ENCODE results near the gene PVALB.

PVALB gene

GRCh38 chr22:36811094-36811800 lies 5.6 kb downstream of the PVALB start:
- DNase-seq = no peak

- DNase-seq = no peak
These were observed 7.5 kb downstream of the PVALB start for GRCh38 chr22:36809351-36809750.

DNA sequence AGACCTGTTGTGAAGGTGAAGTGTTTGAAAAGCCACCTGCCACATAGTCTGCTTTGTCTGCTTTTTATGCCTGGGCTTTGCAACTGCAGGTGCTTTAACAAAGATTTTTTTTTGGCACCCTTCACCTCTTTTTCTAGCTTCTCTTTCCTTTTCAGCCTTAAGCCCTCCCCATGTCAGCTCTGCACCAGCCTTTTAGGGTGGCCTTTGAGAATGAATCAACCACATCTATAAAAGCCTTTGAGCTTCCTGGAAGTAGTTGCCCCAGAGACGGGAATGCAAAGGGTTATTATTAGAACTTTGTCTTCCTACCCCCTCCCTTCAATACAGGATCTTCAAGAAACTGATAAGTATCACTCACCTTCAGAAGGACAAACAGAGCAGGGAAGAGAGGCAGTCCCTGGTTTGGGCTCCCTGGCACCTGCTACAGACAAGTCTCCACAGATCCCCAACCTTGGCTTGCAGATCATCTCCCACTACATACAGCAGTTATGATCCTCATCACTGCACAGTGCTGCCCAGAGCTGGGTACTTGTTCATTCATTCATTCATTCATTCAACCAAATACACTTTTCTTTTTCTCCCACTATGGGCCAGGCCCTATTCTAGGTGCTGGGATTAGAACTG lies 8.0 kb downstream of the PVALB start:
- no peak for DNase-seq

GRCh38 chr22:36807627-36808026 lies 9.2 kb downstream of the PVALB start:
- no peak for DNase-seq

- no peak for DNase-seq
These were observed 10.0 kb downstream of the PVALB start for GRCh38 chr22:36806835-36807234.

GRCh38 chr22:36803358-36803757 lies 13.5 kb downstream of the PVALB start:
- DNase-seq = no peak

GRCh38 chr22:36798674-36799066 lies 18.2 kb downstream of the PVALB start:
- DNase-seq = no peak

DNA sequence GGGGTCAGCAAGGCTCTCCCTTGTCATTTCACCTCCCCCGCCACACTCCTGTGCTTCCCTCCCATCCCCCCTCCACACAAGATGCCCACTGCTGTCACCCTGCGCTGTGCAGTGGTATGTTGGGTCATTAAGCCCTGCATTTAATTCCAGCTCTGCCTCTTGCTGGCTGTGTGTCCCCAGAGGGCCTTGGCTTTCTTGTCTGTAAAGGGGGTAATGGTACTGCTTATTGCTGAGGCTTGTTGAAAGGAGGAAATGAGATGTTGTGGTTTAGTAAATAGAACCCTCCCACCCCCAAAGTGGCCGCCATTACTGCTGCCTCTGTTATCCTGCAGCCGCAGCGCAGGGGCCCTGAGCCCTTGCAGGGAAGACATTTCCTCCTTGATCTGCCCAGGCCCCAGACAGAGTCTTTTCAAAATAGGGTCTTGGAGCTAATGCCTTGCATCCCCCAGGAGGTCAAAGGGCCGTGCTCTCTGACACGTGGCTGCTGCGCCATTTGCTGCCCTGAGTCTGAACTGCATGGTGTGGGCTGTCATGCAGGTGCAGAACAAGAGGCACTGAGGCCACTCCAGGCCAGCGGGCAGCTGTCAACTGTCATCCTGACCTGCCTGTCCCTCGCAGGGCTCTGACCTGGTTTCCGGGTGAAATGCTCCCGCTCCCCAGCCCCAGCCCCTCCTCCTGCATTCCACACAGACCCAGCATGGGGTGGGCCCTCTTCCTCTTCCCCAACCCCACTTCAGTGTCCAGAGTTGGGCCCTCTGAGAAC lies 18.7 kb downstream of the PVALB start:
- DNase-seq = no peak

- DNase-seq = no peak
These were observed 19.5 kb downstream of the PVALB start for GRCh38 chr22:36797374-36797773.

- DNase-seq = no peak
These were observed 20.2 kb downstream of the PVALB start for GRCh38 chr22:36796552-36797175.

DNA sequence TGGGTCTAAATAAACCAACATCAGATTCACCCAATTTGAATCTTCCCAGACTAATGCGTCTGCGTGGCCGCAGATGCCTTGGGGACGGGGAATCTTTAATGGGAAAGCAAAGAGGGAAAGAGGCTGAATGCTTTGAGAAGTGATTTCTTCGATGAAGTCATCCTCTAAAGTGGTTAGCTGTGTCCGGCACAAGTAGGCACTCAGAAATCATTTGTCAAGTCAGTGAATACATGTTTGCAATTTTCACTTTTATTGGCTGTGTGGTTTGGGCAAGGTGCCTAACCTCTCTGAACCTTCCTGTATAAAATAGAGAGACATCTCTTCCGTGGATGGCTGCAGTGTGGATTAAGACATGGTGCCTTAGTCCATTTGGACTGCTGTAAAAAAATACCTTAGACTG lies 21.2 kb downstream of the PVALB start:
- no peak for DNase-seq

GRCh38 chr22:36790648-36791047 lies 26.2 kb downstream of the PVALB start:
- DNase-seq = no peak

GRCh38 chr22:36787204-36787988 lies 29.4 kb downstream of the PVALB start:
- no peak for DNase-seq

- no peak for DNase-seq
These were observed 33.1 kb downstream of the PVALB start for GRCh38 chr22:36783743-36784142.

- peak; percentile 88 for DNase-seq
These were observed 34.9 kb downstream of the PVALB start for GRCh38 chr22:36781656-36782627.

DNA sequence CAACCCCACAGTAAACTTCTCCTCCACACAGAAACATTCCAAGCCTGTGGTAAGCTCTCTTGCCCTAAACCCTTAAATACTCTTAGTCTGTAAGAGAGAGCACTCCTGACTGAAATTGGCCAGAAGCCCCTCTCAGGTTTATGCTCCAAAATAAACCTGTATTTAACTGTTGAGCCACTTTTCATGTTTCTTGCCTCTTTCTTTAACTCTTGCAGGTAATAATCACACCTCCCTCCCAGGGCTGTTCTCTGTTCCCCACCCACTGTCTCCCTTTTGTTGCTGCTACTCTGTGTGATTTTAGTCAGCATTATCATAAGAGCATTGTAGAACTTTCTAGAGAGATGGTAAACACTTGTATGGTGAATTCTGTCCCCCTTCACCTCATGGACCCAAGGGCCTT lies 38.8 kb downstream of the PVALB start:
- DNase-seq = no peak

DNA sequence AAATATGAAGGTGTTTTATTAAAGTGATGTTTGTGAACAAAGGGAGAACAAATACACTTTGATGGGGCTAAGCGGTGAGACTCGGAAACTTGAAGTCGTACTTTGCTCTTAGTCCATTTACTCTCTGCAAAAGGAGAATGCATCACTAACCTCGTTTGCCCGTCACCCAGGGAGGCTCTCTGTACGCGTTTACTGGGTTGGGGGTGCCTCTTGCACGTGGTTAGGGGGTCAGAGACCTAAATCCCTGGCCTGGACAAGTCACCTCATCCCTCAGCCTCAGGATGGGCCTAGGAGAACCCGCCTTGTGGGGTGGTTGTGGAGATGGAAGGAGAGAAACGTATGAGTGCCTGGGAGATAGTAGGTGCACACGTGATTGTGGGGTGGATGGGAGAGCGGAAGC lies 40.1 kb downstream of the PVALB start:
- DNase-seq = no peak

DNA sequence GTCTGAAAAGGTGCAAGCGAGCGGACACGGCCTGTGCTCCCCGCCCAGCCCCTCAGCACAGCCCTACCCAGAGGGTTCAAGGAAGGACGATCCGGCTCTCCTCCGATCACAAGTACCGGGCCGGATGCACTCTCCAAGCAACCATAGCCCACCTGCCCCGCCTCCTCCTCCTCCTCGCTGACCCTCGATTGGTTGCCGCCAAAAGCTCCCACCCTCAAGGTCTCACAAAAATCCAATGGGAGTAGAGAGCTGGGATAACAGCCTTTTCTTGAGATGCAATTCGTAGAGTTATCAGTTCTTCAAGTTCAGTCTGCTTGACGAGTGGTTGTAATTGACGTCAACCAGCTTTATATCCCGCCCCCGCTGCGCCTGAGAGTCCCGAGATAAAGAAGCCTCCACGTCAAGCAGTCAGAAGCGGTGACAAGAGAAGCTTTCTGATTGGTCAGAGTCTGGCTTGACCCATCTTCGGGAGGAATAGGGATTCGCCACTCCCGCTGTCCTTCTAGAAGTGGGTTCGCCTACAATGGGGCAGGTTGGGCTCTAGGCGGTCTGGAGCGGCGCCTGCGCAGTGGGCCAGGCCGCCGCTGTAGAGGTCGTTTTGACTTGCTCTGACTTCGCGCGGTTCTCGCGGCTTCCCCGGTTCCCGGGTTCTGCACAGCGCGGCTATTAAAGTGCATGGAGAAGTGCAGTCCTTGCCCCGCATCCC lies 40.7 kb downstream of the PVALB start, which contains the start of gene IFT27:
Gene IFT27 (minus strand): TSS at position 156 of the 706 bp plus-strand sequence. CDS start 412 bp downstream, outside the sequence.
- DNase-seq = peak; percentile 96

DNA sequence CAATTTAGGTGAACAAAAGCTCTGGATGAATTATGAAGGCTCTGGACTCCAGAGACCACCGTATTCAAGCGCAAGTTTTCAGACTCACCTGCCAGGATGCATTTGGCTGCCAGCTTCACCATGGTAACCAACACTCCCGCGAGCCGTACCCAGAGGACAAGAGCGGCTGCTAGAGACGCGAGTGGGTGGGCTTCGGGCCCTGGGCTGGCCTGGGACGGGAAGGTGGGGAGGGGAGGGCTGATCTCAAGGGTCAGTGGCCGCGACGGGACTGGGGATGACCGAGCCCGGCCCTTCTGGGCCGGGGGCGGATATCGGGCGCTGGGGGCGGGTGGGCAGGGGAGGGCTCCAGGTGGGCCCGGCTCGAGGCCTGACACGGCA lies 41.3 kb downstream of the PVALB start:
- DNase-seq = peak; percentile 57

DNA sequence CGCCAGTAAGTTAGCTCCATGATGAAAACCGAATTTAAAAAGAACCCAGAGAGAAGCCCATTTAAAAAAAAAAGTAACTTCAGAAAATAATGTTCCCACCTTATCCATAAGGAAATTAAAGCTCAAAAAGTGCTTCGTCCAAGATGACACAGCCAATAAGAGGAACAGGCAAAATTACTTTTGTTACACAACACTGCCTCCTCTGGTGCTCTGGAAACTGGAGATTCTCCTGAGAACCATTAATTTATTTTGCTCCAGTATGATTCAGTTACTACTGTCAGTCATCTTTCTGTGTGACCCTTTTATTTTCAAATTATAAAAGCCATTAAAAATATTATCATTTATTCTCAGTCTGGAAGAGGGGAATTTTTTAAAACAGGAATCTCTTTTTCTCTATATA lies 42.9 kb downstream of the PVALB start:
- DNase-seq = no peak

GRCh38 chr22:36772451-36772850 lies 44.4 kb downstream of the PVALB start:
- DNase-seq = no peak
